Esophagus squamous epithelium (tissue), 5 donors: ENCODE results near the gene LMO2. TPM values are rescaled to one million over a fixed set of nuclear protein-coding genes. Genes with fewer than 3 reads are reported as not detected.
A peak's percentile ranks its signal among the peaks of the same experiment; 100 is the strongest.

Experiments used
- DNase-seq: peaks from one replicate; lab custom pipeline; 2025; lab: John Stamatoyannopoulos, UW
- H3K27ac ChIP-seq, 4 donors: fragments of 200-600 bp; sonication (generic); one replicate each; pipeline ENCODE4 v1.5.1; 2016 to 2019; ENCODE audit warnings: mild to moderate bottlenecking in 1 of 4
- H3K27me3 ChIP-seq, 4 donors: fragments of 200-600 bp; sonication (generic); 1 replicate in 3 of 4; 2 replicates in 1 of 4; pipeline versions ENCODE4 v1.5.1 to v1.6.0; 2017 to 2021; ENCODE audit warnings: antibody characterized with exemption in 1 of 4
- H3K36me3 ChIP-seq, 3 donors: fragments of 200-600 bp; sonication (generic); one replicate each; pipeline ENCODE4 v1.5.1; 2016 to 2019
- H3K4me1 ChIP-seq, 3 donors: fragments of 200-600 bp; sonication (generic); one replicate each; pipeline ENCODE4 v1.5.1; 2017 to 2019
- H3K4me3 ChIP-seq, 4 donors: fragments of 200-600 bp; sonication (generic); 1 replicate in 3 of 4; 2 replicates in 1 of 4; pipeline ENCODE4 v1.5.1; 2016 to 2019; ENCODE audit warnings: mild to moderate bottlenecking in 2 of 4, moderate library complexity in 1 of 4
- H3K9me3 ChIP-seq, 3 donors: fragments of 200-600 bp; sonication (generic); one replicate each; pipeline ENCODE4 v1.5.1; 2016 to 2019
- CTCF ChIP-seq, 6 experiments: fragments of 450-650 bp in 4 of 6; fragments of 200-600 bp in 2 of 6; sonication (generic) in 2 of 6; IDR thresholded peaks; one replicate each; pipeline ENCODE4 v1.5.1; 2016 to 2019; ENCODE audit warnings: antibody characterized with exemption in 6 of 6, mild to moderate bottlenecking in 4 of 6, moderate library complexity in 4 of 6
- POLR2A ChIP-seq, 4 donors: fragments of 450-650 bp; IDR thresholded peaks; one replicate each; pipeline ENCODE4 v1.6.1; 2017; ENCODE audit warnings: antibody characterized with exemption in 4 of 4, mild to moderate bottlenecking in 4 of 4, moderate library complexity in 3 of 4
- WGBS, 2 donors: methylation state at CpG; one replicate each; pipeline ENCODE4 v1.1.5; 2018; 5-methylcytosine and 5-hydroxymethylcytosine counted together
- intact Hi-C: fragments of 100-400 bp; cut with DNase I; formaldehyde crosslinking; loops from one replicate; pipeline ENCODE4 v1.15.0; 2022
- total RNA-seq, 4 donors: library from RNA; depleted of rRNA; stranded (reverse); fragments of >200 nt; gene quantifications; one replicate each; pipeline ENCODE4 v1.1.0, GENCODE V29; 2016
- donor health status: DM: yes; HTN: yes; CAD: no.

Gene LMO2
- total RNA-seq, 4 donors from 2014 or later: 7.0 to 18.9 (median 13.3) TPM

GRCh38 chr11:33859306-33859705 is 32.6 kb downstream of the LMO2 start:
- intact Hi-C loops: no loop called here
- 84 to 87% methylated on average over 12 to 16 of the region's 16 CpGs for WGBS, 2 donors
- DNase-seq: no peak

DNA sequence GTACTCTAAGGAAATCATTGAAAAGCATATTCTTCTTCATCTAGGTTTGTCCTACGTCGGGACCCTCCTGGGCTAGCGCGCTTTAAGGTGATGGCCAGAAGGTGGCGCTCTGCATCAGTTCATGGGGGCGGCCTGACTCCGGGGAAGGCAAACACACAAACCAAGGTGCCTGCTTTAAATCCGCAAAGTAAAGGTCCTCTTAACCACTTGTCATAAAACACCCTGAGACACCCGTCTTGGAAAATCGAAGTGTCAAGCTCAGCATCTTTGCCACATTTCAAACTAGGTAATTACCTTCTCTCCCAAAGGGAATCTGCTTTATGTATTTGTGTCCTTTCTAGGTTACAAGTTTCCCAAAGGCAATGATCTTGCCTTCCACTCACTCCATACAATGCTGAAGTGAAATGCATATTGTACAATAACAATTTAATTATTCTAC is 33.9 kb downstream of the LMO2 start:
- Histone ChIP-seq H3K36me3 (no peaks in the 10 kb centered on the region), H3K4me3 (no peak overlapping the region), H3K9me3 (no peaks in the 10 kb centered on the region), H3K27me3 (peaks cover 0 to 26% (median 0%) of the 10 kb centered on the region in 4 donors), H3K27ac (no peak overlapping the region), H3K4me1 (peaks cover 0 to 33% (median 13%) of the 10 kb centered on the region in 3 donors)
- no peak for TF ChIP-seq POLR2A (IDR thresholded peaks at IDR 0.05)
- peak; percentile 82 to 92 (median 90) for TF ChIP-seq CTCF (IDR thresholded peaks at IDR 0.05)
- WGBS, 2 donors: 4 to 10% methylated on average over 8 of the region's 10 CpGs
- intact Hi-C loops: loop anchor here (2.0 kb wide), 1 partner anchor 113 kb away; no protein-coding TSS in a partner anchor
- DNase-seq: no peak

More at GRCh38 chr11:33859306-33859705, 32.6 kb downstream of the LMO2 start:
- no peak overlapping the region for H3K27ac ChIP-seq
- H3K4me1 ChIP-seq: peaks cover 0 to 40% (median 18%) of the 10 kb centered on the region in 3 donors
- H3K36me3 ChIP-seq: peaks cover 0 to 5% (median 0%) of the 10 kb centered on the region in 3 donors
- TF ChIP-seq POLR2A (IDR thresholded peaks at IDR 0.05): no peak
- no peak for TF ChIP-seq CTCF (IDR thresholded peaks at IDR 0.05)
- H3K9me3 ChIP-seq: no peaks in the 10 kb centered on the region
- H3K27me3 ChIP-seq: peaks cover 0 to 26% (median 0%) of the 10 kb centered on the region in 4 donors
- H3K4me3 ChIP-seq: no peak overlapping the region

- Histone ChIP-seq H3K4me3 (no peak overlapping the region), H3K9me3 (no peaks in the 10 kb centered on the region), H3K27me3 (peaks cover 0 to 13% (median 0%) of the 10 kb centered on the region in 4 donors), H3K36me3 (no peaks in the 10 kb centered on the region), H3K27ac (no peak overlapping the region), H3K4me1 (peaks cover 0 to 9% (median 0%) of the 10 kb centered on the region in 3 donors)
- no peak for DNase-seq
- TF ChIP-seq POLR2A (IDR thresholded peaks at IDR 0.05) (no peak), CTCF (IDR thresholded peaks at IDR 0.05) (no peak)
- WGBS, 2 donors: 65 to 80% methylated on average over 2 of the region's 2 CpGs
- intact Hi-C loops: no loop called here
Observed at GRCh38 chr11:33855500-33855899, 36.4 kb downstream of the LMO2 start.

DNA sequence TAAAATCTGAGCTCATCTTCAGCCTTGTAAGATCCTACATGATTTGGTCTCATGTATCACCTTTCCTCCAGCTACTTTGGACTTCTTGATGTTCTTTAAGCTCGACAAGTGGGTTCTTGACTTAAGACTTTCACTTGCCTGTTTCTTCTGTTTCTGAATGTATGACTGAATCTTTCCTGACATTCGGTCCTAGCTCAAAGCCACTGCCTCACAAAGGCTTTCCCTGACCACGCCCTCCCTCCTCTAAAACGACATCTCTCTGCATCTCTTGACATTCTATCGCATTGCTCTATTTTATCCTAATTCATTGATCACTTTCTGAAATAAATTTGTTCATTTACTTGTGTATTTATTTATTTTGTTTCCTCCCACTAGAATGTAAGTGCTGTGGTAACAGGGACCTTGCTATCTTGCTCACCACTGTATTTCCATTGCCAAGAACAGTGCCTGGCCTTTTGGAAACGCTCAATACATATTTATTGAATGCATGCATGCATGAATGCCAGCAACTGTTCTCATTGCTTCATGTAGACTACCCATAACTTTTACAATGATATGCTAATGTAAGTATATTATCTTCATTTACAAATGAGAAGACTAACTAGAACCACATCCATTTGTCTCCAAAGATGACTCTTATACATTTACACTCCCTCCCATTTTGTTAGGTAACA is 43.0 kb downstream of the LMO2 start:
- no peak for DNase-seq
- no peaks in the 10 kb centered on the region for H3K4me1 ChIP-seq
- no peaks in the 10 kb centered on the region for H3K9me3 ChIP-seq
- H3K4me3 ChIP-seq: no peak overlapping the region
- H3K36me3 ChIP-seq: no peaks in the 10 kb centered on the region
- 73 to 76% methylated on average over 6 of the region's 6 CpGs for WGBS, 2 donors
- TF ChIP-seq POLR2A (IDR thresholded peaks at IDR 0.05) (no peak), CTCF (IDR thresholded peaks at IDR 0.05) (no peak)
- H3K27me3 ChIP-seq: peaks cover 0 to 35% (median 0%) of the 10 kb centered on the region in 4 donors
- H3K27ac ChIP-seq: no peak overlapping the region
- intact Hi-C loops: no loop called here

DNA sequence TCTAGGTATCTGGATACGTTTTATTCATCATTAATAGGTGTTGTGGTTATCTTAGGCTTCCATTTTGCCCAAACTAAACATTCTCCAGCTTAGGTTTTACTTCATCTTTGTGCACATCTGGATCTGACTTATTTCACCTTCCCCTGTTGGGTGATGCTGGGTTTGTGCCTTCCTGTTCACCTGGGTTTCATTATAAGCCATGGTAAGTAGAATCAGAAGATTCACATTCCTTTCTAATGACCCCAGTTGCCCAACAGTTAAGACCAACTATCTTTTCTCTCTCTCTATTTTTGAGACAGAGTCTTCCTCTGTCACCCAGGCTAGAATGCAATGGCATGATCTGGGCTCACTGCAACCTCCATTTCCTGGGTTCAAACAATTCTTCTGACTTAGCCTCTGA is 44.6 kb downstream of the LMO2 start:
- no peaks in the 10 kb centered on the region for H3K9me3 ChIP-seq
- TF ChIP-seq CTCF (IDR thresholded peaks at IDR 0.05) (no peak), POLR2A (IDR thresholded peaks at IDR 0.05) (no peak)
- H3K27ac ChIP-seq: no peak overlapping the region
- no peak overlapping the region for H3K4me3 ChIP-seq
- DNase-seq: no peak
- peaks cover 0 to 40% (median 0%) of the 10 kb centered on the region in 4 donors for H3K27me3 ChIP-seq
- no peaks in the 10 kb centered on the region for H3K36me3 ChIP-seq
- 83 to 87% methylated on average over 1 of the region's 1 CpG for WGBS, 2 donors
- no peaks in the 10 kb centered on the region for H3K4me1 ChIP-seq
- intact Hi-C loops: no loop called here
